H9 (cell line): Measurements from ENCODE around the gene FRMD4B. TPM values are rescaled to one million over a fixed set of nuclear protein-coding genes. Genes with fewer than 3 reads are reported as not detected.

Experiments
- DNase-seq: peaks from one replicate; pipeline ENCODE4 v3.0.0-alpha.2; 2017
- H2AFZ ChIP-seq: one replicate; pipeline ENCODE4 v1.6.1; 2013; ENCODE audit warnings: mild to moderate bottlenecking, low read length, control low read depth, moderate library complexity
- H2AK5ac ChIP-seq: 2 replicates; pipeline ENCODE4 v1.6.1; 2013; ENCODE audit warnings: low read length, control low read depth, mixed read lengths; ENCODE audit not compliant: insufficient read length
- H2BK120ac ChIP-seq: one replicate; pipeline ENCODE4 v1.6.1; 2013; ENCODE audit warnings: low read depth, mild to moderate bottlenecking, low read length, control low read depth, inconsistent platforms; ENCODE audit not compliant: poor library complexity, severe bottlenecking
- H2BK12ac ChIP-seq: 2 replicates; pipeline ENCODE4 v1.6.1; 2013; ENCODE audit warnings: low read length, control low read depth, mixed read lengths, low read depth; ENCODE audit not compliant: insufficient read length
- H2BK15ac ChIP-seq: 2 replicates; pipeline ENCODE4 v1.6.1; 2013; ENCODE audit warnings: low read depth, low read length, control low read depth
- H2BK20ac ChIP-seq: one replicate; pipeline ENCODE4 v1.6.1; 2013; ENCODE audit warnings: low read depth, mild to moderate bottlenecking, low read length, control low read depth, inconsistent platforms; ENCODE audit not compliant: poor library complexity, severe bottlenecking
- H2BK5ac ChIP-seq: 2 replicates; pipeline ENCODE4 v1.6.1; 2013; ENCODE audit warnings: low read length, control low read depth, mixed read lengths; ENCODE audit not compliant: insufficient read length
- H3K14ac ChIP-seq: 2 replicates; pipeline ENCODE4 v1.6.1; 2013; ENCODE audit warnings: low read length, control low read depth; ENCODE audit not compliant: insufficient read depth
- H3K18ac ChIP-seq: 2 replicates; pipeline ENCODE4 v1.6.1; 2013; ENCODE audit warnings: low read depth, mild to moderate bottlenecking, mixed read lengths, low read length, control low read depth; ENCODE audit not compliant: insufficient read length
- H3K23ac ChIP-seq: 2 replicates; pipeline ENCODE4 v1.6.1; 2013; ENCODE audit warnings: low read length, control low read depth, mixed read lengths, low read depth; ENCODE audit not compliant: insufficient read length
- H3K23me2 ChIP-seq: 2 replicates; pipeline ENCODE4 v1.6.1; 2013; ENCODE audit warnings: low read depth, mild to moderate bottlenecking, mixed read lengths, low read length, control low read depth; ENCODE audit not compliant: insufficient read length, poor library complexity, severe bottlenecking
- H3K27ac ChIP-seq: 2 replicates; pipeline ENCODE4 v1.5.1; 2013; ENCODE audit warnings: low read length, control low read depth, mixed read lengths, low read depth; ENCODE audit not compliant: insufficient read length
- H3K27me3 ChIP-seq: 2 replicates; pipeline ENCODE4 v1.6.1; 2013; ENCODE audit warnings: low read length, control low read depth, inconsistent platforms; ENCODE audit not compliant: insufficient read depth
- H3K4ac ChIP-seq: 2 replicates; pipeline ENCODE4 v1.6.1; 2013; ENCODE audit warnings: low read depth, mild to moderate bottlenecking, control low read depth, inconsistent platforms, low read length, moderate library complexity
- H3K4me1 ChIP-seq: 2 replicates; pipeline ENCODE4 v1.6.1; 2013; ENCODE audit warnings: low read length, control low read depth, inconsistent platforms; ENCODE audit not compliant: insufficient read depth
- H3K4me2 ChIP-seq: 2 replicates; pipeline ENCODE4 v1.6.1; 2013; ENCODE audit warnings: low read length, control low read depth, mixed read lengths; ENCODE audit not compliant: insufficient read length, insufficient read depth
- H3K56ac ChIP-seq: 2 replicates; pipeline ENCODE4 v1.6.1; 2013; ENCODE audit warnings: low read depth, mild to moderate bottlenecking, mixed read lengths, low read length, control low read depth; ENCODE audit not compliant: insufficient read length
- H3K79me1 ChIP-seq: 2 replicates; pipeline ENCODE4 v1.6.1; 2013; ENCODE audit warnings: low read depth, mild to moderate bottlenecking, moderate library complexity, low read length, control low read depth, inconsistent platforms; ENCODE audit not compliant: insufficient read depth, poor library complexity, severe bottlenecking
- H3K79me2 ChIP-seq: 2 replicates; pipeline ENCODE4 v1.6.1; 2013; ENCODE audit warnings: low read length, control low read depth, inconsistent platforms; ENCODE audit not compliant: insufficient read depth
- H3K9ac ChIP-seq: 2 replicates; pipeline ENCODE4 v1.6.1; 2013; ENCODE audit warnings: low read length, control low read depth, mixed read lengths; ENCODE audit not compliant: insufficient read length; ENCODE audit errors: extremely low read depth
- H3K9me3 ChIP-seq: one replicate; pipeline ENCODE4 v1.6.1; 2013; ENCODE audit warnings: low read depth, low read length, inconsistent platforms; ENCODE audit not compliant: control insufficient read depth
- H3T11ph ChIP-seq: one replicate; pipeline ENCODE4 v1.6.1; 2013; ENCODE audit warnings: mild to moderate bottlenecking, low read length, control low read depth, inconsistent platforms
- H4K20me1 ChIP-seq: one replicate; pipeline ENCODE4 v1.6.1; 2013; ENCODE audit not compliant: control insufficient read depth, insufficient read length, insufficient read depth
- H4K5ac ChIP-seq: 2 replicates; pipeline ENCODE4 v1.6.1; 2013; ENCODE audit warnings: low read depth, mild to moderate bottlenecking, mixed read lengths, low read length, control low read depth; ENCODE audit not compliant: insufficient read length
- H4K8ac ChIP-seq: replicated peaks from 2 replicates; pipeline ENCODE4 v1.6.1; 2013; ENCODE audit warnings: low read length, control low read depth, mixed read lengths, low read depth; ENCODE audit not compliant: insufficient read length
- H4K91ac ChIP-seq: 2 replicates; pipeline ENCODE4 v1.6.1; 2013; ENCODE audit warnings: low read depth, mild to moderate bottlenecking, moderate library complexity, mixed read lengths, low read length, control low read depth; ENCODE audit not compliant: insufficient read length
- H3K27ac Mint-ChIP-seq, 3 experiments: 2 replicates in 2 of 3; 3 replicates in 1 of 3; pipeline ENCODE4 v1.8.0; 2020 to 2021; ENCODE audit warnings: mixed read lengths in 3 of 3, mild to moderate bottlenecking in 1 of 3, moderate library complexity in 1 of 3
- H3K27me3 Mint-ChIP-seq: 2 replicates; pipeline ENCODE4 v1.8.0; 2021; ENCODE audit warnings: low read depth, mild to moderate bottlenecking, moderate library complexity, mixed read lengths
- H3K36me3 Mint-ChIP-seq, 3 experiments: 2 replicates in 2 of 3; 3 replicates in 1 of 3; pipeline ENCODE4 v1.8.0; 2020 to 2021; ENCODE audit warnings: low read depth in 3 of 3, mixed read lengths in 3 of 3; ENCODE audit not compliant: insufficient read depth in 1 of 3
- H3K4me1 Mint-ChIP-seq, 2 experiments: 2 replicates each; pipeline ENCODE4 v1.8.0; 2020; ENCODE audit warnings: mixed read lengths in 2 of 2
- H3K4me3 Mint-ChIP-seq, 2 experiments: 2 replicates in 1 of 2; 3 replicates in 1 of 2; pipeline ENCODE4 v1.8.0; 2020 to 2021; ENCODE audit warnings: mild to moderate bottlenecking in 2 of 2, mixed read lengths in 2 of 2, moderate library complexity in 1 of 2
- H3K9me3 Mint-ChIP-seq, 2 experiments: 2 replicates in 1 of 2; 3 replicates in 1 of 2; pipeline ENCODE4 v1.8.0; 2020; ENCODE audit warnings: mild to moderate bottlenecking in 2 of 2, mixed read lengths in 2 of 2, moderate library complexity in 1 of 2
- CTCF ChIP-seq: fragments of 200-600 bp; sonication (generic); conservative IDR thresholded peaks from 3 replicates; pipeline ENCODE4 v1.8.0; 2021; ENCODE audit warnings: antibody characterized with exemption, mild to moderate bottlenecking
- WGBS: extraction: QIAGEN DNeasy Blood & Tissue Kit; methylation state at CpG from one replicate; pipeline ENCODE4 v1.1.7; 2013; ENCODE audit warnings: missing lambda C conversion rate, low lambda C conversion rate, mixed read lengths; ENCODE audit not compliant: insufficient read length; ENCODE audit errors: extremely low coverage; 5-methylcytosine and 5-hydroxymethylcytosine counted together
- total RNA-seq: library from RNA; stranded (reverse); gene quantifications from 2 replicates; pipeline ENCODE4 v1.2.1, GENCODE V29; 2021

FRMD4B gene
- total RNA-seq, 1 experiment from 2014 or later: 3.4 TPM

DNA sequence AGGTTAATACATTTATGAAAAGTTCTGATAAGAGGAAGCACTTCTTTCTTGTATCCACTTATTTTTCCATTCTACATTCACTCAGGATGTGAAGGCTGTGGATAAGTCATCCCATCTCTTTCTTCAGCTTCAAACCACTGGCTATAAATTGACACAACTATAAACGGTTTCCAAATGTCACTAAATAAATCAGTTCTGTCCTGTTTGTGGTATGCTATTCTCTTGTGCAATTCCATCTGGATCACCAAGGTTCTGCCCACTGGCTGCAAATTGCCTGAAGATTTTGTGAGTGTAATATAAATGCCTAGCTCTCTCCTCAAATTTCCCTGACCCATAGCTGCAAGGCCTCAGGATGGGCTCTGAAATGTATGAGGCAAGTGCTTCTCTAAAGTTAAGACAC lies 256.4 kb downstream of the FRMD4B start:
- Histone ChIP-seq H2AFZ (no peak overlapping the region), H3K27me3 (no peaks in the 10 kb centered on the region), H2BK12ac (no peak overlapping the region), H3K4ac (no peak overlapping the region), H3K14ac (no peak overlapping the region), H3K9ac (no peak overlapping the region), H4K20me1 (no peaks in the 10 kb centered on the region), H2BK20ac (no peak overlapping the region), H3K23me2 (no peaks in the 10 kb centered on the region), H3K23ac (no peak overlapping the region), H3T11ph (no peak overlapping the region), H2BK120ac (no peak overlapping the region), H4K91ac (no peak overlapping the region), H3K79me1 (no peaks in the 10 kb centered on the region), H3K79me2 (no peaks in the 10 kb centered on the region), H4K5ac (no peak overlapping the region), H2BK5ac (no peak overlapping the region), H3K9me3 (no peaks in the 10 kb centered on the region), H4K8ac (no peak overlapping the region), H2AK5ac (no peak overlapping the region), H2BK15ac (no peak overlapping the region), H3K18ac (no peak overlapping the region), H3K27ac (no peak overlapping the region), H3K4me2 (no peak overlapping the region), H3K56ac (no peak overlapping the region), H3K4me1 (no peaks in the 10 kb centered on the region; the same call in 1 of the 2 replicates)
- Mint-ChIP-seq H3K27ac (no peak overlapping the region), H3K9me3 (no peaks in the 10 kb centered on the region), H3K36me3 (no peaks in the 10 kb centered on the region), H3K27me3 (peaks cover 4% of the 10 kb centered on the region; the same call in 1 of the 2 replicates), H3K4me3 (no peak overlapping the region), H3K4me1 (peaks cover 0 to 3% of the 10 kb centered on the region in 2 experiments; a peak in 1 of 4 replicates)
- WGBS: no CpG with 5 or more reads among the region's 1 CpG
- DNase-seq: no peak
- TF ChIP-seq CTCF: no peak
